ENCODE results near the gene BCL3. TPM values are rescaled to one million over a fixed set of nuclear protein-coding genes. Genes with fewer than 3 reads are reported as not detected.
A peak's percentile ranks its signal among the peaks of the same experiment; 100 is the strongest.

The BCL3 gene
- total and polyA plus RNA-seq, 2 of the 13 experiments (the other 11 are each of a cell fraction or from before 2014, with no cell fraction given): 2.3 to 4.0 TPM

GRCh38 chr19:44807652-44808462 lies 59.3 kb downstream of the BCL3 start (continued):
- TF ChIP-seq, protein P1, sequence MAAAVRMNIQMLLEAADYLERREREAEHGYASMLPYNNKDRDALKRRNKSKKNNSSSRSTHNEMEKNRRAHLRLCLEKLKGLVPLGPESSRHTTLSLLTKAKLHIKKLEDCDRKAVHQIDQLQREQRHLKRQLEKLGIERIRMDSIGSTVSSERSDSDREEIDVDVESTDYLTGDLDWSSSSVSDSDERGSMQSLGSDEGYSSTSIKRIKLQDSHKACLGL (CRISPR knock-in tag; IDR thresholded peaks at IDR 0.05): no peak
- TF ChIP-seq, protein P2, sequence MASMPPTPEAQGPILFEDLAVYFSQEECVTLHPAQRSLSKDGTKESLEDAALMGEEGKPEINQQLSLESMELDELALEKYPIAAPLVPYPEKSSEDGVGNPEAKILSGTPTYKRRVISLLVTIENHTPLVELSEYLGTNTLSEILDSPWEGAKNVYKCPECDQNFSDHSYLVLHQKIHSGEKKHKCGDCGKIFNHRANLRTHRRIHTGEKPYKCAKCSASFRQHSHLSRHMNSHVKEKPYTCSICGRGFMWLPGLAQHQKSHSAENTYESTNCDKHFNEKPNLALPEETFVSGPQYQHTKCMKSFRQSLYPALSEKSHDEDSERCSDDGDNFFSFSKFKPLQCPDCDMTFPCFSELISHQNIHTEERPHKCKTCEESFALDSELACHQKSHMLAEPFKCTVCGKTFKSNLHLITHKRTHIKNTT (CRISPR knock-in tag; IDR thresholded peaks at IDR 0.05): no peak
- TF ChIP-seq NBN (conservative IDR thresholded peaks at IDR 0.05) (no peak), GATAD2A (CRISPR knock-in tag; IDR thresholded peaks at IDR 0.05) (peak; percentile 28; the same call in 1 of the 2 replicates), SMYD3 (CRISPR knock-in tag; IDR thresholded peaks at IDR 0.05) (0 out of 2 replicates have a peak, but pooled peaks have one; percentile 52), ARHGAP35 (CRISPR knock-in tag; IDR thresholded peaks at IDR 0.05; ENCODE audit: borderline replicate concordance) (no peak), PAWR (CRISPR knock-in tag; IDR thresholded peaks at IDR 0.05; ENCODE audit: borderline replicate concordance) (no peak), ZNF709 (CRISPR knock-in tag; IDR thresholded peaks at IDR 0.05) (no peak), STAG1 (CRISPR knock-in tag; IDR thresholded peaks at IDR 0.05) (peak; percentile 87), ZNF660 (CRISPR knock-in tag; IDR thresholded peaks at IDR 0.05; ENCODE audit: borderline replicate concordance, low read depth) (no peak), ZNF703 (CRISPR knock-in tag; IDR thresholded peaks at IDR 0.05; ENCODE audit: borderline replicate concordance) (no peak), ZNF878 (CRISPR knock-in tag; IDR thresholded peaks at IDR 0.05) (no peak), FOXK1 (CRISPR knock-in tag; IDR thresholded peaks at IDR 0.05; ENCODE audit: borderline replicate concordance, low read depth) (peak; percentile 23; the same call in 1 of the 2 replicates), ZNF446 (CRISPR knock-in tag; IDR thresholded peaks at IDR 0.05) (no peak), TGIF2 (CRISPR knock-in tag; IDR thresholded peaks at IDR 0.05) (no peak), PPARG (CRISPR knock-in tag; conservative IDR thresholded peaks at IDR 0.05) (no peak), ZNF367 (CRISPR knock-in tag; IDR thresholded peaks at IDR 0.05; ENCODE audit: borderline replicate concordance) (no peak), THYN1 (CRISPR knock-in tag; IDR thresholded peaks at IDR 0.05; ENCODE audit: borderline replicate concordance, low read depth) (no peak), SRY (CRISPR knock-in tag; IDR thresholded peaks at IDR 0.05) (no peak), FUBP1 (CRISPR knock-in tag; IDR thresholded peaks at IDR 0.05; ENCODE audit: borderline replicate concordance) (no peak)
